HG02571 (cell line): Measurements from ENCODE around the gene BTRC.

Experiments used
- ATAC-seq: cut with Tn5 transposase; IDR thresholded peaks from one replicate; pipeline ENCODE4 v1.9.1; 2021; ENCODE audit warnings: mild to moderate bottlenecking, moderate library complexity; ENCODE audit not compliant: unreplicated experiment

Gene BTRC

DNA sequence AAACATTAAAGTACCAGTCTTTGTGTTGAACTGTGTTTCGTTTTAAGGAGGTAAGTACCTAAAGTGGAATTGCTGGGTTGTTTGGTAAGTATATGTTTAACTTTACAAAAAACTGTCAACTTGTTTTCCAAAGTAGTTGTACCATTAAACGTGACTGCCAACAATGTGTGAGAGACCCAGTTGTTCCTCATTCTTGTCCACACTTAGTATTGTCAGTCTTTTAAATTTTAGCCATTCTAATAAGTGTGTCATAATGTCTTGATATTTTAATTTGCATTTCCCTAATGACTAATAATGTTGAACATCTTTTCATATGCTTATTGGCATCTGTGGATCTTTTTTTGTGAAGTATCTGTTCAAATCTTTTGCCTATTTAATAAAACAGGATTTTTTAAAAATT lies 159.8 kb downstream of the BTRC start:
- ATAC-seq, result no peak

DNA sequence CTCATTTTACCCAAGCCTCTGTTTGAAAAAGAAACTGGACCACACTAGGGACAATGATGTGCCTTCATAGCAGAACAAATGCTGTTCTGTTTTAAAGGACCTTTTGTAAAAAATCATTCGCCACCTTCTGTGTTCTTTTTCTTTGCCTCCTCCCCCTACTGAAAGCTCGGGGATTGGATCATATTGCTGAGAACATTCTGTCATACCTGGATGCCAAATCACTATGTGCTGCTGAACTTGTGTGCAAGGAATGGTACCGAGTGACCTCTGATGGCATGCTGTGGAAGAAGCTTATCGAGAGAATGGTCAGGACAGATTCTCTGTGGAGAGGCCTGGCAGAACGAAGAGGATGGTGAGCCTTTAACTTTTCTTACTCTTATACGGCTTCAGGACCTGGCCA lies 171.9 kb downstream of the BTRC start:
- no peak for ATAC-seq

DNA sequence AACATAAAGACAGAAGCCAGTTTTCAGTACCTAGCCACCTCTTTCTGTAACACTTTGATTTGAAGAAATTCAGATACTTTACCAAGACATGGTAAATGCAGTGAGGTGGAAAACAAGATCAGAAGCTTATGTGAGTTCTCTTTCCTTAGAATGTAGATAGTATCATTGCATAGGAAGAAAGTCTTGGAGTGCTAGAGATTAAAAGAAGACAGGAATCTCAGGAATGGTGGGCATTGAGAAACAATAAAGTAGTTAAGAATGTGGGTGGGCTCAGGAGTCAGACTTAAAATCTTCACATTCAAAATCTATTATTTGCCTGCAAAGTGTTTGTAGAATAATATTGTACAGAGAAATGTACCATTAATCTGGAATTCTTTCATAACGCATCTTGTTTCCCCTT lies 175.2 kb downstream of the BTRC start:
- ATAC-seq, result no peak

DNA sequence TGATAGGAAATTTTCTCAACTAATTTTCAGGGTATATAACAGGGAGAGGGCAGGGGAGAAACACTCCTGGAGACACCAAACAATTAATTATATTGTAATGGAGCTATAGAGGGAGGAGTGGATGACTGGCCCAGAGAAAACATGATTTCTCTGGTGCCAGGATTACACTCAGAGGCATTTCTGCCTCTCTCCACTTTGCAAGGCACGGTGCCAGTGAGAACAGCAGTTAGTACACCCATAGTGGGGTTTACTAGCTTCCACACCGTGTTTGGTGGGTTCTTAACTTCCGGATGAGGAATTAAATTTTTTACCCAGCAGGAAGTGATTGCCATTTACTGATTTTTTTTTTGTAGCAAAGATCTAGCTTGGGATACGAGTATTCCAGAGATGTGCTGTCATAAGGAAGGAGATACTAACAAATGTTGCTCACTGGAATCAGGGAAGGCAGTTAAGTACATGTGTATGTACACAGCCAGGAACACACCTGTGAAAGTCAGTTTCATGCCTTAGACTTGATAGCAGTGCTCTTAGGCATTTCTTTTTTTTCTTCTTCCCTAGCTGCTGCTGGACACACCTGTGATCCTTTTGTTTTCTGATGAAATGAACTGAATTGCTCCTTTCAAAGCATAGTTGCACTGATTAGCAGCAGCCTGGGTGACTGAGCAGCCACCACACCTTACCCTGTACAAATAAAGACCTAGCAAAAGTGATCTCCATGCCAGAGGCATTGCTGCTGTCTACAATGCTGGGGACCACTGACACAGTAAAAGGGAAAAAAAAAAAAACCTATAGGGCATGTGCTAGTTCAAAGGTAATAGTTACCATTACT lies 176.0 kb downstream of the BTRC start:
- ATAC-seq, result no peak

DNA sequence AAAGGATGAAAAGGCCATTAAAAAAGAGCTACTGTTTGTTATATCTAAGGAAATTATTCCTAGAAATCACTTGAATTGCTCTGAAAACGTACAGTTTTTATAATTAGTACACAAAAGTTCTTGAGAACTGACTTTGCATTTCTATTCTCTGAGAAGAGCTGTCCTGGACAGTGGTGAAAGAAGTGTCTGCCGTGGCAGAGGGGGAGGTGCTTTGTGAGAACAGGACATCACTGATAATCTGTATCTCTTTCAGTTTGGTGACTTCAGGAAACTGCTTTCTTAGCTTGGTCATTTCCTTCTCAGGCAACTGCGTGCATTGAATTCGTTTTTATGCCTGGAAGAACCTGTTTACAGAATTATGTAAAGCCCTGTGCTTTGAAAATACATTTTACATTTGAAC lies 182.0 kb downstream of the BTRC start:
- ATAC-seq, result no peak

DNA sequence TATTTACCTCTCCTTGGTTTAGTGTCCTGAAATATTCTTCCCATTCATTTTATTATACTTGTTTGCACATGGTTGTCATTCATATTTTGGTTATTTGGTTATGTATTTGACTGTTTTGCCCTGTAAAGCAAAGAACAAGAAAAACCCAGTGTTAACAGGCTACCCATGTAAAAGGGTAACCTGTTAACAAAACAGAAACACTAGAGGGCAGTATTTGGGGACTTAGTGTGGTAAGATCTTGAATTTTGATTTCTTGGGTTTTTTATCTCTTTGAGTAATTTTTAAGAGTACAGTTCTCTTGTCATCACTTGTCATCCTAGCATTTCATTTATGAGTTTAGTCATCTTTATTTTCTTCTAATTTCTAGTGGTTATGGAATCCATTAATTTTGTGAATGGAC lies 182.8 kb downstream of the BTRC start:
- ATAC-seq, result no peak

DNA sequence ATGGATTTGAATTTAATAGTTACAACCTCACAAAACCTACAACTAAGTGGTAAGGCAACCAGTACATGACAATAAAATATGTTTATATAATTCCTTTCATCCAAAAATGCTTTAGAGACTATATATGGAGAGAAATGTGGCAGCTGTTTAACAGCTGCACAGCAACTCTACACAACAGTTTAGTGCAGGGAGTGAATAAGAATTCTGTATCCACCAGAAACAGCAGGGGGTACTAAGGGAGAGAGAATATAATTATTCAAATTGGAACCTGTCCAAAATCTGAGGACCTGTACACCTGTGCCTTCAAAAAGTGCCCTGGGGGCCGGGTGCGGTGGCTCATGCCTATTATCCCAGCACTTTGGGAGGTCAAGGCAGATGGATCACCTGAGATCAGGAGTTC lies 184.5 kb downstream of the BTRC start:
- no peak for ATAC-seq

DNA sequence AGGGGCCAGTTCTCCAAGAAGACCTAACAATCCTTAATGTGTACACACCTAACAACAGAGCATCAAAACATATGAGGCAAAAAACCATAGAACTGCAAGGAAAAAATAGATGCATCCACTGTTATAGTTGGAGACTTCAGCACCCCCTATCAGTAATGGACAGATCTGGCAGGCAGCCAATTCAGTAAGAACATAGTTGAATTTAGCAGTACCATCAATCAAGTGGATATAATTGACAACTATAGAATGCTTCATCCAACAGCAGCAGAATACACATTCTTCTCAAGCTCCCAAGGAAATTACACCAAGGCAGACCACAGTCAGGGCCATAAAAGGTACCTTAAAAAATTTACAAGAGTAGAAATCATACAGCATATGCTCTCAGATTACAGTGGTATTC lies 191.9 kb downstream of the BTRC start:
- no peak for ATAC-seq

DNA sequence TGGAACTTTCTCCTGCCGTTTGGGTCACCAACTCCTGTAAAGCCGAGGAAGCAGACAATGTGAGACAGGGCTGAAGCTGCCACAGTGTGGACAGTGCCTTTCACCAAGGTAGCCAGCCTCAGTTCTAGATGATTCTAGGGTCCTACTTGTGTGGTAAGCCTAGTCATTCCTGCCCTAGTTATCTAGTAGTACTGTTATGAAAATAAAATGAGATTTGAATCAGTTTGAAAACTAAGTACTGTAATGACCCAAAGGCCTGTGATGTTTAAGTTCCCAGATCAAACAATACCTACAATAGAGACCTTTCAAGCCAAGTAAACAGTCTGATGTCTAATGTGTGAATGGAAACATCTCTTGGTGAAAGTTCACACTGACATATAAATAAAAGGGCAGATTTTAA lies 197.0 kb downstream of the BTRC start:
- ATAC-seq, result no peak

DNA sequence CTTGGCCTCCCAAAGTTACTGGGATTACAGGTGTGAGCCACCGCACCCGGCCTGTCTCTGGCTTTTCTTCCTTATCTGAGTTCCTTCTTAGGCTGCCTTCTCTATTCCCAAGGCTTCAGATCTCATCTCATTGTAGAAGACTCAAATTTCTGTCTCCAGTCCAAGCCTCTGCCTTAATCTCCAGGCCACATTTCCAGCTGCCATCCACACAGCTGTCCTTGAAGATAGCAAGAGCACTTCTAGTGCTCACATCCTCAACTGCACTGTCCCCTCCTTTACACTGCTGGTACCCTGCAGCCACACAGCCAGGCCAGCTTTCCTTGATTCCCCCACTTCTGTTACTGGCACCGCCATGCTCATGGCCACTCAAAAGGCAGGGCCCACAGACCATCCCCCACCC lies 198.5 kb downstream of the BTRC start:
- ATAC-seq, result no peak

DNA sequence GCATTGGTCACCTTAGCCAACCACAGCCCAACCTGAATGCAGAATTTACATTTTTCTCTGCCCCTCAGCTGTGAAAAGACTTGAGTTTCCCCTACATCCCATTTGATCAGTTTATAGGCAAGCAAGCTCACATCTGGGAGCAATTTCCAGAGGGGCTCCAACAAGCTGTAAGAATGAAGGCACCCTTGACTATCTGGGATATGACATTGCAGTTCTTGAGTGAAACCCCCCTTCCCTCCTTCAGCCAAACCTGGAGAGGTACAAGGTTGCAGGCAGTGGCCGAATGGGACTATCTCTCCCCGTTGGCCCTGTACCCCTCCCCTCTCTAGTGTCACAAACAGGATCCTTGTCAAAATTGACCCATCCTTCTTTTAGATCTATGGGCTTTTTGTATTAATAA lies 203.6 kb downstream of the BTRC start:
- no peak for ATAC-seq

DNA sequence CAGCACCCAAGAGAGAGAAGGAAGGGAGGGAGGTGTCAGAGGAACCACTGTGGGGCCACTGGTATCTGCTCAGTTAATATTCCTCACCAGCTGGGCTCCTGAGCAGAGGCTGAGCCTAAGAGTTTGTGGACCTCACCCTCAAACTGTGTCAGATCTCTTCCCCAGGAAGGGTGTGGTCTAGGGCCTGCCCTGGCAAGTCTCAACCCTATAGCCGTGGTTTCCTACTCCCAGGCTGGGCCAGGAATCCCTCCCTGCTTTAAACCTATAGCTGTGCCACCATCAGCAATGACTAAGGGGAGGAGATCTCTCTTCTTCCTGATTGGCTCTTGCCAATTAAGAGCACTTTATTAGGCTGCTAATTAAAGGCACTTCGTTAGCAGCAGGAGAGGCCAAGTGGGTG lies 204.2 kb downstream of the BTRC start:
- ATAC-seq, result no peak

DNA sequence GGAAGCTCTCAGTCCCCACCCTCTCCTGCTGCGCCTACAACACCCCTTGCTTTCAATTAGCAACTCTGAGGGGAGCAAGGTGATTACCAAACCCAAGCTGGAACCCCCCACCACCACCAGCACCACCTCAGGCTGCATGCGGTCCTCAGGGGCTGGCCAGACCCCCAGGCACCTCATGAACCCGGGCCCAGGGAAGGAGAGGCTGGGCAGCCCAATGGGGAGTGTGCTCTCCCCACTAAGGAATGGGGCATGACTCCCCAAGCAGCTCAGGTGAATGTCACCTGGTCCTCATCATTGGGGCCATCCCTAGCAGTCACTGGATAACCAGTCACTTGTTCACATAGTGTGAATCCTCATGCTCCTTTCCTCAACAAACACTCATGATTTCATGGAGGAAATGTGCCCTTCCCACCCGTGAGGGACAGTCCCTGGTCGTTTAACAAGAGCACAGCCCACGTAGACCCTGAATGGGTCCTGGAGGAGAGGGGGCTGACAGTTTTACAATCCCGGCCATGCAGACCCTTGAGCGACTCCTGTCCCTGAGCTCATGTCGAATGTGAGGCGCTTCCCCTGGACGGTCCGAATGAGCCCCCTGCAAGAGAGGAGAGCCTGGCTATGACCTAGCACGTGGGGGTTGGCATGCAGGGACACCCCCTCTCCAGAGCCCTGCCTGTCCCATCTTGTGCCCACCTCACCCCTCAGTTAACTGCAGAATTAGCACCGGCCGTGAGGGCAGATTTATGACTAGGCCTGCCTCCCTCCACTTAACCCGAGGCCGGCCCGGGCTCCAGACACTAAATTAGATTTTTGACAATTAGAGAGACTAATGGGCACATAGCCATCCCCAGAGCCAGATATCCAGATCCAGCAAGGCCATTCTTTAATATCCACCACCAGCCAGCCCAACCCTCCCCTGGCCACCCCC lies 205.0 kb downstream of the BTRC start:
- no peak for ATAC-seq

DNA sequence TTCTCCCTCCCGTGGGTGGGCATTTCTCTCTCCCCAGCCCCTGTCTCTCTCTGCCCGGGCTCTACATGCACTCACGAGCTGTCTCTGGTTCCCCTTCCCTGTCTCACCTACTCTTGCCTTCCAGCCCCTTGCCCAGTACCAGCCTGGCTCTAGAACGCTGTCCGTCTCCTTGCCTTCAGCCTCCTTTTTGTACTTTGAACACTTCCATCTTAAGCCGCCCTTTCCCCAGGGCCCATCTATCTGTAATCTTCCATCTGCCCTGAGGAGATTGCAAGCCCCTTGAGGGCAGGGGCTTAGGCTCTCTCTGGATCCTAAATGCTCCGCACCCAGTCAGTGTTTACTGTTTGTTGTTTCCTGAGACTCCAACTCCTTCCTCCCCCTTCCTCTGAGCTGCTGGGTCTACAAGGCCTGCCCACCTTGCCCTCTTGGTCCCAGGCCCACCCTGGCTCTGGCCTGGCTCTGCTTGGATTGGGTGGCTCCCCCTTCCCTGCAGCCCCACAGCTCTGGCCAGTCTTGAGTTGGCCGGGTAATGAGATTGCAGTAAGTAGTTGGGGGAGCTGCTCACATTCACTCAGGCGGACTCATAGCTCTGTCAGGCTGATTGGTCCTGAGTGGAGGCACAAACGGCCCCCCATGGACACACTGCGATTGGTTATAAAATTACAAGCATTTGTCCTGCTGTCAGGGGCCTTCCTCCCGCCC lies 205.8 kb downstream of the BTRC start:
- no peak for ATAC-seq

DNA sequence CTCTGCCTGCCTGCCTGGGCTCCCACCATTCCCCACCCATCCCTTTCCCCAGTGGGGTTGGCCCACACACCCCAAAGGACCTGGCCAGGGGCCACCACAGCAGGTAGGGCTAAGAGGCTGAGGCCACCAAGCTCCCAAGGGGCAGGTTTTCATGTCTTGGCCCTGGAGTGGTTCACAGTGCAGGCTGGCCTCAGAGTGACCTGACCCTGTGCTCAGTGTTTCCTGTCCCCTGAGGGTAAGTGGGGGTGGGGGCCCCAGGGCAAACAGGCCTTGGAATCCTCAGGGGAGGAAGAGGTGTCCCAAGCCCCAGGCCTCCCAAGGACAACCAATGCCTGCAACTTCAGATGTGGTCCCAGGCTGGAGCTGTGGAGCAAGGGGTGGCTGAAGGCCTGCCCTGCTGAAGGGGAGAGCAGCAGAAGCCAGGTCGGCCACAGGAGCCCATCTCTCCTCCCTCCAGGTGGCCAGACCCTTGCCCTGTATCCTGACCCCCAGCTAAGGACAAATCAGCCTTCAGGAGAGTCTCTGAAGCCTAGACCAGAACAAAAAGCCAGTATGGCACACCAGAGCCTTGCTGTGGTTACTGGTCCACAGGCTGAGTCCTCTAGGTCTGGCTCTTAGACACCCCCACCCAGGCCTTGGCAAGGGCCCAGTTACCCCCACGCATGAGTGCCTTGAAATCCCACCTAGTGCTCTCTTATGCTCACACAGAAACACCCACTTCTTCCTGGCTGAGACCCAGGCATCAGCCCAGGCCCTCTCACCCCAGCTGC lies 206.5 kb downstream of the BTRC start:
- ATAC-seq, result no peak

DNA sequence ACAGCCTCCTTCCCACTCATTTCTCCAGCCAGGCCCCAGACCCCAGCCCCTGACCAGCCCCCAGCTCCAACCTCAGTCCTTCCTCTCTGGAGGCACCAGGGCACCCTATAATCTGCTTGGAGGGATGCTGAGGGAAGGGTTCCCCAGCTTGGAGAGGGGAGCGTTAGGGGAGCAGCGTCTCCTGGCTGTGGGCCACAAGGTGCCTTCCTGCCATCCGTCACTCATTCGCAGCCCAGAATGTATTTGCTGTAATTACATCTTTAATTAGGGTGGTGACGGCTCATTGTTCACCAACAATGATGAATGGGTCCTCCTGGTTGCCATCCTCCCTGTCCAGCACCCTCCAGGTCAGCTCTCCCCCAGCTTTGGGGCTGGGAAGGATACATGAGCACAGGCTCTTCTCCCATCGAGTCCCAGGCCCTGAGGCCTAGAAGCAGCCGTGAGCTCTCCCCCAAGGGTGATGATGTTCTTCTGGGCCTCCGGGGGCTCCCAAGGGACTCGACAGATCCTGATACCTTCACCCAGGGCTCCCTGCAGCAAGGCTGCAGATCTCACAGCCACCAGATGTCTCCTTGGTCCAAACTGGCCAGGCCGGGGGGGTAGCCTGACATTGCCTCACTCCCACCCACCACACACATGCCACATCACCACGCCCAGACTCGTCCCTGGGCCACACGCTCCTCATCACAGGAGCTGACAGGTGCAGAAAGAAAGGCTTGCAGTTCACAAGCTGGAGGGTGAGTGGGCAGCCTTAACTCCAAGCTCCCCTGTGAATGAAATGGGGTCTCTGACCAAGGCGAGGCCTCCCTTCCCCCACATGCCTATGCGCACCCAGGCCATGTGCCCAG lies 207.3 kb downstream of the BTRC start:
- ATAC-seq, result no peak

DNA sequence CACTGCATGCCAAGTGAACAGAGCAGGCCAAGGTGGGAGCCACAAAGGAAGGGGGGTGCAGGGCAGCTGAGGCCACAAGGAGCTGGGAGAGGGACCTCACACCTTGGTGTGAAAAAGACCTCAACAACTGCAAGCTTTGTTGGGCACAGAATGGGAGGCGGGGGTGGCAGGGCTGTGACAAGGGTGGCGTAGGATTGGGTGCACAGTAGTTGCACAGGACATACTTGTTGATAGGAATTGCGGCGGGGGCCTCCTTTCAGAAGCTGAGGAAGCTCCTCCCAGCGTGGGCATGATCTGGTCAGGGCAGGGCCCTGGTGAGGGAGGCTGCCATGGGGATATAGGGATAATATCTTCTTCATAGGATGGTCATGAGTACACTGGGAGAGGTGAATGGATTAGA lies 208.3 kb downstream of the BTRC start:
- ATAC-seq, result no peak

DNA sequence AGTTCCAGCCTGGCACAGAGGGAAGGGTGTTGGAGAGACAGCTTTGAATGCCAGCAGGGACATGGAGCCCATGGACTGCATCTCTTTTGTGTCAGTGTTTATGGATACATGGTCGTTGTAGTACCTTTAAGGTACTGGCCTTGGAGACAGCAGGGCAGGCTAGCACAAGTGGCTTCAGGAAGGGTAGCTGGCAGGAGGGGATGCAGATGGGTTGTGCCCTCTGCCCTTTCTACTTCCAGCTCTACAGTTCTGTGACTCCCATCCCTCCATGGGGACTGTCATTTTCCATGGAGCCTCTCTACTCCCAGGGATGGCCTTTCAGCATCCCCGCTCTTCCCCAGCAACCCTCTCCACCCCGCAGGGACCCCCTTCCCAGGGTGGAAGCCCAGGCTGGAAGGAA lies 209.0 kb downstream of the BTRC start:
- no peak for ATAC-seq

DNA sequence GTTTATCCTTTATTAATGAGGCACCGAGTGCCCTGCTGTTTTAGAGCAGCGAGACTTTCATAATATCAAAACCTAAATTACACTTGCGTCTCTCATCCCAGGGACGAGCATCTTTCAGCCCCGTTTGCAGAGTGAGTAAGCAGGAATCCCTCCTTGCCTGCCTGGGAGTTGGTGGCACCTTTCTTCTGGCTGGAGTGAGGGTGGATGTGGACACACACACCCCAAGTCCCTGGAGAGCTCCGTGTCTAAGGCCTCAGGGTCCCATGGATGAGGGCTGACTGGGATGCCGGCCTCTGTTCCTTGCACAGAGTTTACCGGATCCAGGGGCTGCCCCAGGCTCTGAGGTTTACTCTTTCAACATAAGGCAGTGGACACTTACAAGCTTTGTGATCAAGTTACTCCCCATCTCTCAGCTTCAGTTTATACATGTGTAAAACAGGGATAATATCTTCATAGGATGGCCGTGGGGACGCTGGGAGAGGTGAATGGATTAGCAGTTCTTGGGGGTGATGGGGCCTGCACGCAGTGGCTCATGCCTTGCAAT lies 209.6 kb downstream of the BTRC start:
- no peak for ATAC-seq
